Measurements from ENCODE around the gene RPL7A.
"Not testable (repeated sequence)": the region's sequence is repeated elsewhere in the genome, so short reads cannot be mapped to it uniquely, and the experiment has no call there.

RPL7A gene

GRCh38 chr9:133327834-133328484 lies 20.1 kb upstream of the RPL7A start:
- no peak overlapping the region for H3K4me3 ChIP-seq (ENCODE audit: low read depth, low read length)

DNA sequence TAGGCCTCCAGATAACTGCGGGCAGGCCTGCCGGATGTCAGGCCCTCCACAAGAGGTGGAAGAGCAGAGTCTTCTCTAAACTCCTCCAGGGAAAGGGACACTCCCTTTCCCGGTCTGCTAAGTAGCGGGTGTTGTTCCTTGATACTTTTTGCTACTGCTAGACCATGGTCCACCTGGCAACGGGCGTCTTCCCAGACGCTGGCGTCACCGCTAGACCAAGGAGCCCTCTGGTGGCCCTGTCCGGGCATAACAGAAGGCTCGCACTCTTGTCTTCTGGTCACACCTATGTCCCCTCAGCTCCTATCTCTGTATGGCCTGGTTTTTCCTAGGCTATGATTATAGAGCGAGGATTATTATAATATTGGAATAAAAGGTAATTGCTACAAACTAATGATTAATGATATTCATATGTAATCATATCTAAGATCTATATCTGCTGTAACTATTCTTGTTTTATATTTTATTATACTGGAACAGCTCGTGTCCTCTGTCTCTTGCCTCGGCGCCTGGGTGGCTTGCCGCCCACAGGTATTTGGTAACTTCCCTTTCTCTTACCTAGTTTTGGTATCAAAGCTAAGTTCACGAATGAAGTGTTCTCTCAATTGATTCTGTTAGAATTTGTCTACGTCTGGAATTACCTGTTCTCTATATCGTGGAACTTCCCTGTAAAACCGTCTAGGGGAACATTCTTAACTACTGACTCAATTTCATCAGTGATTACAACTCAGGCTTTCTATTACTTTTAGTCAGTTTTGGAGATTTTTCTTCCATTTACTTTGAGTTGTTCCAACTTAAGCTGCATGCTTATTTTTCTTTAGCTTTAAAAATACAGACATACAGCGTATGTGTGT lies 18.5 kb upstream of the RPL7A start:
- H3K4me3 ChIP-seq (ENCODE audit: low read depth, low read length), result not testable (repeated sequence)

GRCh38 chr9:133331221-133331620 lies 16.8 kb upstream of the RPL7A start:
- no peak overlapping the region for H3K4me3 ChIP-seq (ENCODE audit: low read depth, low read length)

DNA sequence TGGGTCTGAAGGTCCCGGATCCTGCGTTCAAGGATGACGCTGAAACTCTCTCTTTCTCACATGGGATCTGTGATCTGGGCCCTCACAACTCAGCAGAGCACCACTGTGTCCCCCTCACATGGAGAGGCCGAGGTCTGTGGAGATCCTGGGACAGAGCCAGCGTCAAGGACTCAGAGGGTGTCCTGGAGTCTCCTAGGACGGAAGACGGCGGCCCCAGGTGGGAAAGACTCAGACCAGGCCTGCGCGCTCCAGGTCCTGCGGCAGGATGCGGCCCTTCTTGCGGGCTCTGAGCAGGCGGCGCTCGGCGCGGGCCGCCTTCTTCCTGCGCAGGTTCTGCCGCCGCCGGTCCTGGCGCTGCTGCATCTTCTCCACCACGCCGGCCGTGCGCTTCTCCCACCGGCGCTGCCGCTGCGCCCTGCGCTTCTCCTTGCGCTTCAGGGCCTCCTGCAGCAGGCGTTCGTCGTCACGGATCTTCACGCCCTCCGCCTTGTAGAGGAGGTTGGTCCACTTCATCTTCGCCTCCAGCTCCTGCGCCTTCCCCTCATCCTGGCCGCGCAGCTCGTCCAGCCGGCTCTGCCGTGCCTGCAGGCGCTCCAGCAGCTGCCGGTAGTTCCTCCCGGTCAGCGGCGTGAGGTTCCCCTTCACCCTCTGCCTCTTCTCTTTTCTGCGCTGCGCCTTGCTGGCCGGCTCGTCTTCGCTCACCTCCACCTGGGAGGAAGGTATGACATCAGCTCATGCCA lies 16.2 kb upstream of the RPL7A start:
- H3K4me3 ChIP-seq (ENCODE audit: low read depth, low read length), result no peak overlapping the region

- no peak overlapping the region for H3K4me3 ChIP-seq (ENCODE audit: low read depth, low read length)
Measured at GRCh38 chr9:133332381-133332730, 15.7 kb upstream of the RPL7A start.

DNA sequence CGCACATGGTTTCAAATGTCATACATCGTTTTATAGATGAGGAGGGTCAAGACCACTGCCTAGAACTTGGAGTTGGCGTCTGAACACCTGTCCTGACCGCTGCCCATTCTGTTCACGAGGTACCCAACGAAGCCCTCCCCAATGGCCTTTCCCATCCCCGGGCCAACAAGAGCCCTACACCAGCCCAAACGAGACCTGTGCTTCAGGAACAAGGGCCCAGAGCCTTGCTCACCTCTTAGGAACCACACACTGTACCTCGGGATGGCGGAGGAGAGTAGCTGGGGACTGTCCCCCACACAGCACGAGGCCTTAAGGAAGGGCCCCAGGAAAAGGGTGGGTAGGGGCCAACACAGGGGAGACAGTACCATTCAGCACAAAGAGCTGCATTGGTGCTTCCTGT lies 15.0 kb upstream of the RPL7A start:
- H3K4me3 ChIP-seq (ENCODE audit: low read depth, low read length), result no peak overlapping the region

DNA sequence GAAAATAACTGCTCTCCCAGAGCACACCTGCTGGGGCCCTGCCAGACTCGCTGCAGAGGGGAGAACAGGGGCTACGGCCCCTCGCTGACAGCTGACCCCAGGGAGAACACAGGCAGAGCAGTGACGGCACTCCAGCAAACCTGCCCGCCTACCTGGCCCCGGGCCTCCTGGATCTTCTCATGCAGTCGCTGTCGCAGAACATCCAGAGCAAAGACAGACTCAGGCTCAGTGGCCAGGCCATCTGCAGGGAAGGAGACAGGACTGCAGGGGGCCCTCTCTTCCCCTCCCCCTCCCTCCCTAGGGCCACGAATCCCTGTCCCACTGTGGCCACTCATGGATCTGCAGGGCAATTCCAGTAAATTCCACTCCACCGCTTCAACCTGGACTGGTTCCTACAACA lies 14.5 kb upstream of the RPL7A start:
- no peak overlapping the region for H3K4me3 ChIP-seq (ENCODE audit: low read depth, low read length)

GRCh38 chr9:133334161-133334560 lies 13.9 kb upstream of the RPL7A start:
- H3K4me3 ChIP-seq (ENCODE audit: low read depth, low read length), result no peak overlapping the region

- peak overlapping the region; percentile 93 for H3K4me3 ChIP-seq (ENCODE audit: low read depth, low read length)
Measured at GRCh38 chr9:133334888-133335287, 13.1 kb upstream of the RPL7A start.

GRCh38 chr9:133335924-133336811 lies 11.8 kb upstream of the RPL7A start, which contains the start of gene SURF6:
TSS of gene SURF6 (minus strand) at chr9:133336188. CDS start at chr9:133336132, 56 bp downstream.
- H3K4me3 ChIP-seq (ENCODE audit: low read depth, low read length), result peak within 1 kb of the TSS; percentile 93

- H3K4me3 ChIP-seq (ENCODE audit: low read depth, low read length), result no peak overlapping the region
Measured at GRCh38 chr9:133339641-133340040, 8.4 kb upstream of the RPL7A start.

- no peak overlapping the region for H3K4me3 ChIP-seq (ENCODE audit: low read depth, low read length)
Measured at GRCh38 chr9:133340256-133340655, 7.8 kb upstream of the RPL7A start.

DNA sequence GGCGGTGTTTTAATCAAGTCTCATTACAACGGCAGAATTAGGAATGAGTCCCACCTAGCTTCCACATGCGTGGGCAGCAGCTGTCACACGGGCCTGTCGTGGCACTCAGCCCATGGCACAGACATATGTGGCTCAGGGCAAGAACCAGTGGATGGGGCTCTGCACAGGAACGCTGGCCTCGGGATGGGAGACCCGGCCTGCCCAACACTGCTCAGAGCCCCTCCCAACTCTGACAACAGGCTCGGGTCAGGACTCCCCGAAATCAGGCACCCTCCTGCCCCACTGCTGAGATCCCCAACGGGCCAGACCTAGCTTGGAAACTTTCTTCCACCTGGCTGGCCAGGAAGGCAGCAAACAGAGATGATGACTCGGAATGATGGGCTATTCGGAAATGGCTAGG lies 7.1 kb upstream of the RPL7A start:
- no peak overlapping the region for H3K4me3 ChIP-seq (ENCODE audit: low read depth, low read length)

DNA sequence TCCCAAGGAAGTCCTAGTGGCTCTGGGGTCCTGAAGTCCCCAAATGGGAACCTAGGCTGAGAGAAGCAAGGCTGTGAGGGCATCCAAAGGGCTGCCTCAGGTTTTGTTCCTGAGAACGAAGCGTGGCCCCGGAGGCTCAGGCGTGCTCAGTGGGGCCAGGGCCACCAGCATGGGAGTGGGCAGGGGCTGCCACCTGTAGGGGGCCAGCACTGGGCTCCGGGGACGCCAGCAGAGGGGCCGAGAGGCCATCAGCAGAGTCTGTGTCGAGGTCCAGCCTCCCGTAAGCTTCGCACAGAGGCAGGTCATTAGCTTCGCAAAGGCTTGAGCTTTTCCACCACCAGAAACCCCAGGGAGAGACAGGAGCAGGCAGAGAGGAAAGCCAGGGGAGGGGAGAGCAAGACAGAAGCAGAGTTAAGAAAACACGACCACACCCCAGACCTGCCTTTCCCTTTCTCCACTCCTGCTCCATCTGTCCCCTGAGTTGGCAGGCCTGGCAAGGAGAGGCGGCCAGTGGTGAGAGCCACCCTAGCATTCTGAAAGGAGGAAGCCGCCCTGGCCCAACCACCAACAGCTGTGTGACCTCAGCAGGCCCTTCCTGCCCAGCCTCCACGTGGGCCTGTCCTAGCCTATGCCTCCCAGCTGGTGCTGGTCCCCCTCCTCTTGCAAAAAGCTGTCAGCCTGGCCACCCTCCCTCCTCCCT lies 6.5 kb upstream of the RPL7A start:
- H3K4me3 ChIP-seq (ENCODE audit: low read depth, low read length), result no peak overlapping the region

- no peak overlapping the region for H3K4me3 ChIP-seq (ENCODE audit: low read depth, low read length)
Measured at GRCh38 chr9:133342069-133342406, 6.0 kb upstream of the RPL7A start.

DNA sequence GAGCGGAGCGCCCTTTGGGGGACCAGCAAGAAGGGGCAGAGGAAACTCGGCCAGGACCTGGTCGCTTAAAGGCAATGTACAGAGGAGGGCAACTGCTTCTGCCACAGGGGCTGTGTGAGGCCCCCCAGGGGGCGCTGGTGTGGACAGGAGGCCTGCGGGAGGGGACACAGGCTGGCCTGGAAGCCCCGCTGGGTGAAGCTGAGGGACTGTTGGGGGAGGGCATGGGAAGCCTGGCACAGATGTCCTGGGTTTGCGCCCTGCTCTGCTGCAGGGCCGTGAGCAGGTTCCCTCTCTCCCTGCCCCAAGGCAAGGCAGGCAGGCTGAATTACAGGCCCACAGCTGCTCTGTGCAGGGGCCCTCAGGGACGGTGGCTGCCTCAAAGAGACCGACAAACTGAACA lies 5.4 kb upstream of the RPL7A start:
- no peak overlapping the region for H3K4me3 ChIP-seq (ENCODE audit: low read depth, low read length)

DNA sequence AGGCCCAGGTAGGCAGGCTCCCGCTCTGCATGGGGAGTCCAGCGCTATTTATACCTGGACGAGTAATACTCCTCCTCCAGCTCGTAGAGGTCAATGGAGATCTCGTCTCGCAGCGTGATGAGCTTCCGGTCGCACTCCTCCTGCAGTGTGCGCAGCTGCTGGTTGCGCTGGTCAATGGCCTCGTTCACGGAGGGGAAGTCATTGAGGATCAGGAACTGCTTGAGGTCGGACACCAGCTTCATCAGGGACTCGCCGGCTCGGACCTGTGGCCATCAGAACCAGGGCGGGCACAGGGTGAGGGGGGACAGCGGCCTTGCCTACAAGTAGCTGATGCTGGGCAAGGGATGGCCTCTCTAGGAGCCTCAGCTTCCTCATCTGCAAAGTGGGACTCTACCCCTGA lies 3.9 kb upstream of the RPL7A start:
- no peak overlapping the region for H3K4me3 ChIP-seq (ENCODE audit: low read depth, low read length)

- no peak overlapping the region for H3K4me3 ChIP-seq (ENCODE audit: low read depth, low read length)
Measured at GRCh38 chr9:133344979-133345378, 3.0 kb upstream of the RPL7A start.

- H3K4me3 ChIP-seq (ENCODE audit: low read depth, low read length), result no peak overlapping the region
Measured at GRCh38 chr9:133345596-133345995, 2.4 kb upstream of the RPL7A start.

DNA sequence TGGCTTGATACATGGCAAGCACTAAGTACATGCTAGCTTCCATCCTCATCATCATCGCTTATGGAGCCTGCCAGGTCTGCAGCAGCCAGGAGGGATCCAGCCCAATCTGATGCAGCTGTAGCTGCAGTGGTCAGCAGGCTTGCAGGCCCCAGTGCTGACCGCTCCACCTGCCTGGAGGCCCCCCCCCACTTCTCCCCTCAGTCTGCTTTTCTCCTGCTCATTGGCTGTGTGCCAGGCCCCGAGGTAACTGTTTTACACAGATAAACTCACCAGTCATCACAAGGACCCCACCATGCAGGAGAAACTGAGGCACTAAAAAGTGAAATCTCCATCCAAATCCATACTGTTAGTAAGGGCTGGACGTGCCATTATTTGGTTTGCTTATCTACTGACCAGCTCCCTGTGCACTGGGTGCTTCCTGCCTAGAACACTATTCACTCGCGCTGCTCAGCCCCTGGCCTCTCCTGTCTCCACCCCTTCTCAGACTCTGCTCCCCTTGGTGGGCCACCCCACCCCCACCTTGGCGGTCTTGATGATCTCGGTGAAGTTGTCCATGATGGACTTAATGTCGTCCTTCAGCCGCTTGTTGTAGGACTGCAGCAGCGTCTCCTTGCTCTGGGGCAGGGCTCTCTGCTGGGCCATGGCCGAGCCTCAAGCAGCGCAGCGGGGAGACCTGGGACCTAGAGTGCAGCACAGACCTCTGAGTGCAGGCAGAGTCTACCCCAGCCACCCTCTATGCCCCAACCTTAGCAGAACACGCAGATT lies 1.8 kb upstream of the RPL7A start:
- H3K4me3 ChIP-seq (ENCODE audit: low read depth, low read length), result peak overlapping the region; percentile 97

Data from iPS-11a (cell line).